HuH-7 (cell line): ENCODE measurements around the gene CLEC9A.

Experiments
- DNase-seq: peaks from one replicate; pipeline ENCODE4 v3.0.0; 2011; ENCODE audit warnings: low spot score

CLEC9A gene

GRCh38 chr12:10067264-10067663 is 36.8 kb downstream of the CLEC9A start:
- no peak for DNase-seq

GRCh38 chr12:10067942-10068341 is 37.5 kb downstream of the CLEC9A start:
- DNase-seq = no peak

DNA sequence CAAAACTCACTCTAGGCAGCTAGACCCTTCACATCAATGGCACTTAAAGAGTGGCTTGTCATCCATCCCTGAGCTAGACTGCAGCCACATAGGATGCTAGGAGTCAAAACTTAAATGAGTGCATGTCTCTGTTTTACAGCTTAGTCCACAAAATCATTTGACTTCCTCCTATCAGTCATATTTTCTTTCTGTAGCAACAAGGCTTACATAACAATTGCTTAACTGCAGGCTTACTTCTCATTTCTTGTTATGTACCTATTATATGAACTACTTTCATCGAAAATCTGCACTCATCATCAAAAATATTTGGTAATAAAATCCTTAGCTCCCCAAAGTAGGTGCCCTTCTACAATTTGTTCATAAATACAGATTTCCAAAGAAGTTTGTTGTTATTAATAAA is 38.2 kb downstream of the CLEC9A start:
- no peak for DNase-seq

DNA sequence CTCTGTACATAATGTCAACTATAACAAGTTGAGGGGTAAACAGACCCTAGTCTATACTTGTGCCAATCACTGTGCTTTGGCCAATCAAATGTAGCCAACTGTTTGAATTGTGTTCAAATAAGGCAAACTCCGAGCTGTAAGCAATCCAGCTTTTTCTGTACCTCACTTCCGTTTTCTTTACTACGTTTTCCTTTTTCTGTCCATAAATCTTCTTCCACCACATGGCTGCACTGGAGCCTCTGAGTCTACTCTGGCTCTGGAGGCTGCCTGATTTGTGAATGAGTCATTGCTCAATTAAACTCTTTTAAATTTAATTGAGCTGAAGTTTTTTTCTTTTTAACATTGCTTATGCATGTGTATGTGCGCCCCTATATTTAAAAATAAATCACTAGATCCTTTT is 38.6 kb downstream of the CLEC9A start:
- DNase-seq = no peak

DNA sequence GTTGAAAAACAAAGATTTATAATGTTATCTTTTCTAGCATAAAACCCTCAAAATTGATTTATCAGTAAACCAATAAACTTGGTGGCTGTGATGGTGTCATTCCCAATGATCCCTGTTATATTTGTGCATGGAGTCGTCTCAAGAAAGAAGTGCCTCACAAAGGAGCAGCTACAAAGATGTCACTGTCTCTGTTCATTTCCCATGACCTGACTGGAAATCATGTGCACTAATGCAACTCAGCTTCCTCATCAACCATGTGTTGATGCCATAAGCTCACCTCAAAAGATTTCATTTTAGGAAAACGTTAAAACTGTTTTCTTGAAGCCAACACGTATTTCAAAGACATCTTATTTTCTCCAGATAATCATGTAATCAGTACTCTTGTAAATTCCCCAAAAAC is 39.5 kb downstream of the CLEC9A start:
- DNase-seq = no peak

DNA sequence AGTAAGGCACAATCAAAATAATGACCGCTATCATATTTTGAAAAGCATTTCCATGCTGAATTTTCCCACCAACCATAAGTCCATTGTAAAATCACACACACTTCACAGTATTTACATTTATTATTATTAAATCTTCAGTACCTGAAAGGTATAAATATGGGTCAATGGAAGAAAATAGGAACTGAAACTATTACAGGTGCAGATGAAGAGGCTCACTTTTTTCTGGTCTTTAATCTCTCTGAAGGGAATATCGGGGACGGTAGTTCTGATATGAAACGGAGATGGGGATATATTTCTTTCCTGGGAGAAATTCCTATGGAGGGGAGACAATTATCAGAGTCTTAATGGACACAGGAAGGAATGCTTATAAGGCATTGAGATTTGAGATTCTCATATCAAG is 39.9 kb downstream of the CLEC9A start:
- DNase-seq = no peak

DNA sequence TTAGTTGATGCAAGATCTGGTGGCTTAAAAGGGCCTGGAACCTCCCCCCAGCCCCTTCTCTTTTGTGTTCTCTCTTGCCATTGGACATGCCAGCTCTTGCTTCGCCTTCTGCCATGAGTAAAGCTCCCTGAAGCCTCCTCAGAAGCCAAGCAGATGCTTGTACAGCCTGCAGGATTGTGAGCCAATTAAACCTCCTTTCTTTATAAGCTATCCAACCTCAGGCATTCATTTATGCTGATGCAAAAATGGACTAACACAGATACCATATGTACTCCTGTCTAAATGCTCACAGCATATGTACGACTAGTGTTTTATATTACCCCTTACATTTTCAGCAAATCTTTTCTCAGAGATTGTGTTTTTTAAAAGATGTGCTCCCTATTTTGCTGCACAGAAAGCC is 41.6 kb downstream of the CLEC9A start:
- DNase-seq = no peak

DNA sequence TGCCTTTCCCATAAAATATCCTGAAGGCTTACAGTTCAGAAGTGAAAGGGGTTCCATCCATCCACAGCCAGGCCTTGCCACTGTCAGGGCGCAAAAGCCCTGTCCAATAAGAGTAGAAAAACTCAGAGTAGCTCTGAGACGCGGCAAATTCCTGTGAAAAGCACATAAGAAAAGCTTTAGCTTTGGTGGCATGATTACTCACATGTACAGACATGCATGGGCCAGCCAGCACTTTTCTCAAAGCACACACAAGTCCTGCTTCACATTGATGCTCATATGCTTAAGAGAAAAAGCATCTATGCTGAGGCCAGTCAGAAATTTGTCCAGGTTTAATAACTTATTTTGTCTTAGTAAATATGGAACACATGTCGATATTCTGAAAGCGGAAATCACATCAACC is 42.8 kb downstream of the CLEC9A start:
- no peak for DNase-seq

DNA sequence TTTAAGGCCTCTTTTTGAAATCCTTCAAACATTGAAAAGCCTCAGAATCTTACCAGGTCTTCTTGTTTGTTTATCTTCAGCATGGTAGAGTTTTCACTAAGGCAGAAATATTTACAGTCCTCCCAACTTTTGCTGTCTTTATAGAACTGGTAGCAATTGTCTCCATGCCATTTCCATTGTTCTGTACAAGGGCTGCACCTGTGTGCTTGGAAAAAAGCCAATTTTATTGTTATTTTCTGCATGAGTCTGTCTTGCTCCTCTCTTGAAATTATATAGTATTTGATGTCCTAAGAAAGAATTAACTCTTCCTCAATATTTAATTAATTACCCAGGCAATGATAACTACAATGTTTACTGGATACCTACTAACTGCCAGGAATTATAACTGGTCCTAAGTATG is 45.0 kb downstream of the CLEC9A start:
- no peak for DNase-seq

GRCh38 chr12:10082117-10082874 is 51.8 kb downstream of the CLEC9A start:
- DNase-seq = no peak

GRCh38 chr12:10084733-10085132 is 54.3 kb downstream of the CLEC9A start:
- no peak for DNase-seq

DNA sequence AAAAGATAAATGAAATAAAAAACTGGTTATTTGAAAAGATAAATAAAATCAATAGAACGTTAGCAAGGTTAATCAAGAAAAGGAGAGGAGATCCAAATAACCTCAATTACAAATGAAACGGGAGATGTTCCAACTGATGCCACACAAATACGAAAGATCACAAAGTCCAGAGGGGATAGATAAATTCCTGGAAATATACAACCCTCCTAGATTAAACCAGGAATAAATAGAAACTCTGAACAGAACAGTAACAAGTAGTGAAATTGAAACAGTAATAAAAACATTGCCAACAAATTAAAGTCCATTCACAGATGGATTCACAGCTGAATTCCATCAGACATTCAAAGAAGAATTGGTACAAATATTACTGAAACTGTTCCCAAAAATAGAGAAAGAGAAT is 55.9 kb downstream of the CLEC9A start:
- no peak for DNase-seq

- DNase-seq = no peak
These were observed 57.5 kb downstream of the CLEC9A start for GRCh38 chr12:10088031-10088430.

DNA sequence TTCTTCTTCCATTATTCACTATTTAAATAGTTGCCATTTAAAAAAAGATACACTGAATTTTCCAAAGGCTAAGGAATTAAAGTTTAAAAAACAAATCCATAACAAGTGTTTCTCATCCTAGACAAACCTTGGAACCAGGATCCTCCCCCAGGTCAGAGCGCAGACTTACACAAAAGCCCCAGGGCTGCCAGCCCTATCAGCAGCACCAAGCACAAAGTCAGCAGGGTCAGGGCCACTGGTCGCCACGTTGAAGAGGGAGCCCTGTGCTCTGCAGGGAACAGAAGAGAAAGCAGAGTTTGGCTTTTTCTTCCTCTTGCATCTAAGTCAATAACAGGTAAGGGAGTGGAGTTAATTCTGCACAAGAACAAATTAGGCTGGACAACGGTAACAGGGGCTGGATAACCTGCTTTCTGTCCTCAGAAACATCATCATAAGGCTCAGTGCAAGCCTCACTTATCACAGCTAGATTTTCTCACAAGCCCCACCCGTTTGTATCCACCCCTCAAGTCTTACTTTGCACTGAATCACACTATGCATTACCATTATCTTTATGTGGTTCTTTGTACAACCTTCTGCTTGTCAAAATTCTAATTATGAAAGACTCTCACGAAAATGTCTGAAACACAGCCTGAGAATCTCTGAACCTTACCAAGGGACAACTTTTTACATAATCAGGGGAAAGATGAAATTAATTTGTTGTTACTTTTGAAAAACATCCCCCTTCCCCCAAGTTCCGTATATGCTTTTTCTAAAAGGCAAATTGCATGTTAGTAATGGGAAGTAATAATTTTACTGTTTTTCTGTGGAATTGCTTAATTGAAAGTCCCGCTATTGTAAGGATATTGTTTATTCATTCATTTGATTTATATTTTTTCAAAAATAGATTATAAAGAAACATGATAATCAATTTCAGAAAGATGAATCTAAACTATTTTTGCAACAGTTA is 58.7 kb downstream of the CLEC9A start:
- no peak for DNase-seq

DNA sequence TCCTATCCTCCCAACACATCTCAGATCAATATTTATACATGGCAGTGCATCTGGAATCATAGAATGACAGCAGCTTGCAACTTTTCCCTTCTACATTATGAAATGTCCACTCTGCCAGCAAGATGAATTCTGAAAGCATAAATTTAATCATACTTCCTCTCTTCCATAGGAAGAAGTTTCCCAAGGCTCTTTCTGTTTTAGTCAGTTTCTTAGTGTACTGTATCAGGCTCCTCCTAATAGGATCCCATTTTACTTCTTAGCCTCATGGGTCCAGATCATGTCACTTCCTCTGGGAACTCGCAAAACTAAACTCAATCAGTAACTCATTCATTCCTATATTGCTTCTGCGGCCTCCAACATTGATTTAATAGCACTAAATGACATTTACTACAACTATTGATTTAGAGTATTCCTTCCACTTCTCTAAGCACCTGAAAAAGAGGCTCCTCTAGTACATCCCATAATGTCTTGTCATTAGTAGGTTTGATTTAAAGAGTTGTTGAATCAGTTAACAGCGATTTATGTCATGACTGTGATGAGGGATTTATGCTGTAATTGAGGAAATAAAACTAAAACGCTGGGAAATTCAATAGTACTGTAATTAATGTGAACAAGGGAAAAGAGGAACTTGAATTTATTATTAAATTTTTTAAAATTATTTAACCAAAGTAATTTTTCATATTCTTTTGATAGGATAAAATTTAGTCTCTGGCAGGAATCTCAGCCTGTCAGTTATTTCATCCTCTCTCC is 64.3 kb downstream of the CLEC9A start:
- no peak for DNase-seq

GRCh38 chr12:10095971-10096370 is 65.5 kb downstream of the CLEC9A start:
- no peak for DNase-seq

DNA sequence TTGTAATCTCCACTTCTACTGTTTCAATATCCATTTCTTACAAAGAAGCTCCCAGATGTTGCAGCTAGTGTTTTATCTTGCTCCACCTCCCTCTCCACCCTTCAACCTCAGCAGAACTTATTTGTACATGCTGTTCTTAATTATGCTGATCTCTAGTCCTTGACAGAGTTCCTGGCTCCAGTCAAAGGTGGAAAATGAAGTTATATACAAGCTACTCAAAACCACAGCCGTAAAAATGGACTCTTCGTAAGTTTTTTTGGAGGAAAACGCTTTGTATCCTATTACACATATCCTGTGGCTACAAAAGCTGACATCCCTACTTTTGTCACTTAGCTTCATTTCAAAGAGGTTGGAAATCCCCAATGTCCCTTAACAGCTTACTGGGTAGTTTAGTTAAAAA is 67.0 kb downstream of the CLEC9A start:
- no peak for DNase-seq

GRCh38 chr12:10098791-10099190 is 68.3 kb downstream of the CLEC9A start, which contains the start of gene CLEC1A:
Gene CLEC1A, minus strand, starts transcription at chr12:10098985. Its CDS starts 63 bp downstream, at chr12:10098922.
- DNase-seq = no peak

DNA sequence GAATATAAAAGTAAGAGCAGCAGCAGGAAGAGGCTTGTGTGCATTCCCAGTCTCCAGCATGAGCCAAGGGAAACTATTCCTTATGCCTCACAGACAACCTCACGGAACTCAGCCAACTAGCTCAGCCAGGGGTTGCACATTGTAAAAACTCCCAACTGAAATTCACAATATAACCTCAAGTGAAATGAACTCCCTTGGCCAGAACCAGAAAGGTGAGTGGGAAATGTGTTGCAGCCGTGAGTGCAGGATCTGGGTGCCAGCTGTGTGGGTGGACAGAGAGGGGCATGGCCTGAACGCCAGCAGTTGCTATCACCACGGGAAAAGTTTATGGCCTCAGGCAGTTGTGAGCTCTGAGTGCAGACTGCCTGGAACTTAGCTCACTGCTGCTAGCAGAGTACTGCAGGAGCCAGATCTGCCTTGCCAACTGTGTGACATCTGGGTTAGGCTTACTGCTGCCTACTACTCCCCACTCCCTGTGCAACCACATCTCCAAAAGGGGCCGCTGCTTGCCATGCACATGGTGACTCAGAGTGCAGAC is 70.6 kb downstream of the CLEC9A start:
- DNase-seq = no peak

DNA sequence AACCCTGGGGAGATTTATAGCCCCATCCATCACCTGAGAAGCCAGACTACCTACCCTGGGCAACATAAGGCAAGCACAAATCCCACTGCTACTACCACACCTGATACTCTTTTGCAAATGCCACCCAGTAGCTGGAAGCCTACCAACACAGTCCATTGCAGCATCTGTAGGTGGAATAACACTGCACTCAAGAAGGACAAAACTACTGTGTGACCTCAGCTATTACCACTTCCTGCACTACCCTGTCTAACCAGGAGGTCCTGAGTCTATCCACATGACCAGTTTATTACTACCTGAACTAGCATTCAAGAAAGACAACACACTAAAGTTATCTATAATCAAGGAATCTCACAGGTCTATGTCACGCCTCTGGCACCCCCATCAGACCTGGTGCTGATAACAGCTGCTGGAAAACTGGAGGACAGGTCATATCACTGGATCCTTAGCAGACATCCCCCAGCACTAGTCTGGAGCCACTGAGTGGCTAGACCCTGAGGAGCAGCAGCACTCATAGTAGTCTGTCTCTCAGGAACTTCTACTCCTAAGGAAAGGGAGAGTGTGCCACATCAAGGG is 71.3 kb downstream of the CLEC9A start:
- no peak for DNase-seq

GRCh38 chr12:10102322-10102721 is 71.8 kb downstream of the CLEC9A start:
- DNase-seq = no peak
